Mesothelial cell of epicardium (in vitro differentiated cells): Measurements from ENCODE around the gene KEL. TPM values are rescaled to one million over a fixed set of nuclear protein-coding genes. Genes with fewer than 3 reads are reported as not detected.

Experiments used
- DNase-seq, 2 experiments: peaks; one replicate each; pipeline ENCODE4 v3.0.0; 2021; ENCODE audit warnings: low spot score in 2 of 2; ENCODE audit not compliant: unreplicated experiment in 2 of 2
- H3K27ac Mint-ChIP-seq: 2 replicates; pipeline ENCODE4 v1.8.0; 2021; ENCODE audit warnings: mixed read lengths
- H3K27me3 Mint-ChIP-seq: 2 replicates; pipeline ENCODE4 v1.8.0; 2021; ENCODE audit warnings: low read depth, mixed read lengths
- H3K36me3 Mint-ChIP-seq: 2 replicates; pipeline ENCODE4 v1.8.0; 2021; ENCODE audit warnings: mixed read lengths
- H3K4me1 Mint-ChIP-seq: 2 replicates; pipeline ENCODE4 v1.8.0; 2021; ENCODE audit warnings: mixed read lengths
- H3K4me3 Mint-ChIP-seq: 2 replicates; pipeline ENCODE4 v1.8.0; 2021; ENCODE audit warnings: mild to moderate bottlenecking, moderate library complexity, mixed read lengths
- H3K9me3 Mint-ChIP-seq: 2 replicates; pipeline ENCODE4 v1.8.0; 2021; ENCODE audit warnings: mixed read lengths
- total RNA-seq: library from RNA; stranded (reverse); gene quantifications from 3 replicates; pipeline ENCODE4 v1.2.1, GENCODE V29; 2021
- TF ChIP-seq, protein P1 (sequence below): fragments of 200-600 bp; sonication (generic); IDR thresholded peaks from one replicate; pipeline ENCODE4 v1.5.0; 2021; ENCODE audit warnings: antibody characterized with exemption; ENCODE audit not compliant: unreplicated experiment

Gene KEL
- total RNA-seq, 1 donor from 2014 or later = 2.3 TPM

- Mint-ChIP-seq H3K36me3 (peaks cover 2% of the 10 kb centered on the region), H3K27ac (no peak overlapping the region), H3K9me3 (peaks cover 8% of the 10 kb centered on the region), H3K4me3 (peak overlapping the region; percentile 53), H3K4me1 (peaks cover 3% of the 10 kb centered on the region), H3K27me3 (peaks cover 16% of the 10 kb centered on the region)
- no peak for DNase-seq
- TF ChIP-seq, protein P1, sequence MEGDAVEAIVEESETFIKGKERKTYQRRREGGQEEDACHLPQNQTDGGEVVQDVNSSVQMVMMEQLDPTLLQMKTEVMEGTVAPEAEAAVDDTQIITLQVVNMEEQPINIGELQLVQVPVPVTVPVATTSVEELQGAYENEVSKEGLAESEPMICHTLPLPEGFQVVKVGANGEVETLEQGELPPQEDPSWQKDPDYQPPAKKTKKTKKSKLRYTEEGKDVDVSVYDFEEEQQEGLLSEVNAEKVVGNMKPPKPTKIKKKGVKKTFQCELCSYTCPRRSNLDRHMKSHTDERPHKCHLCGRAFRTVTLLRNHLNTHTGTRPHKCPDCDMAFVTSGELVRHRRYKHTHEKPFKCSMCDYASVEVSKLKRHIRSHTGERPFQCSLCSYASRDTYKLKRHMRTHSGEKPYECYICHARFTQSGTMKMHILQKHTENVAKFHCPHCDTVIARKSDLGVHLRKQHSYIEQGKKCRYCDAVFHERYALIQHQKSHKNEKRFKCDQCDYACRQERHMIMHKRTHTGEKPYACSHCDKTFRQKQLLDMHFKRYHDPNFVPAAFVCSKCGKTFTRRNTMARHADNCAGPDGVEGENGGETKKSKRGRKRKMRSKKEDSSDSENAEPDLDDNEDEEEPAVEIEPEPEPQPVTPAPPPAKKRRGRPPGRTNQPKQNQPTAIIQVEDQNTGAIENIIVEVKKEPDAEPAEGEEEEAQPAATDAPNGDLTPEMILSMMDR = no peak
Measured at GRCh38 chr7:143002898-143003297, 40.7 kb upstream of the KEL start.

GRCh38 chr7:143002106-143002505 is 39.9 kb upstream of the KEL start:
- H3K27ac Mint-ChIP-seq = no peak overlapping the region
- TF ChIP-seq, protein P1 = no peak
- H3K4me1 Mint-ChIP-seq = peaks cover 2% of the 10 kb centered on the region
- no peak overlapping the region for H3K4me3 Mint-ChIP-seq
- DNase-seq = no peak
- peaks cover 8% of the 10 kb centered on the region for H3K9me3 Mint-ChIP-seq
- H3K36me3 Mint-ChIP-seq = peaks cover 2% of the 10 kb centered on the region
- H3K27me3 Mint-ChIP-seq = peaks cover 15% of the 10 kb centered on the region

DNA sequence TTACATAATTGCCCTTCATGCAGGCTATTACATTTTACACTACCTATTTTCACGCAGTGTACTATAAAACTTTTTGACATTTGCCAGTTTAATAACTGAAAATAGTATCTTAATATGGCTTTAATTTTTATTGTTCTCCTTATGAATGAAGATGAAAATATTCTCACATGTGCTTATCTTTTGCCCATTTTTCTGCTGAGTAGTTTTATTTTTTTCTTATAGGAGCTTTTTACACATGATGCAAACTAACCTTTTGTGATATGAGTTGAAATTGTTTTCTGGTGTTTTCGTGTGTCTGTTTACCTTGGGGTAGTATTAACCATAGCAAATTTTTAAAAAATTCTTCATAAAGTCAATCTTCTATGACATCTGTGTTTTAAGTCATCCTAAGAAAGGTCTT is 38.5 kb upstream of the KEL start:
- no peak overlapping the region for H3K4me3 Mint-ChIP-seq
- TF ChIP-seq, protein P1 = no peak
- no peak for DNase-seq
- H3K36me3 Mint-ChIP-seq = peaks cover 2% of the 10 kb centered on the region
- peaks cover 17% of the 10 kb centered on the region for H3K9me3 Mint-ChIP-seq
- peaks cover 2% of the 10 kb centered on the region for H3K4me1 Mint-ChIP-seq
- peaks cover 11% of the 10 kb centered on the region for H3K27me3 Mint-ChIP-seq
- no peak overlapping the region for H3K27ac Mint-ChIP-seq

GRCh38 chr7:142999793-143000192 is 37.6 kb upstream of the KEL start:
- Mint-ChIP-seq H3K36me3 (peaks cover 2% of the 10 kb centered on the region), H3K4me1 (peaks cover 2% of the 10 kb centered on the region), H3K27me3 (peaks cover 5% of the 10 kb centered on the region), H3K4me3 (no peak overlapping the region), H3K9me3 (peaks cover 23% of the 10 kb centered on the region), H3K27ac (no peak overlapping the region)
- DNase-seq = no peak
- TF ChIP-seq, protein P1 = no peak

- Mint-ChIP-seq H3K4me1 (peaks cover 2% of the 10 kb centered on the region), H3K36me3 (peaks cover 2% of the 10 kb centered on the region), H3K27me3 (no peaks in the 10 kb centered on the region), H3K4me3 (no peak overlapping the region), H3K9me3 (peaks cover 31% of the 10 kb centered on the region), H3K27ac (no peak overlapping the region)
- TF ChIP-seq, protein P1 = no peak
- no peak for DNase-seq
Measured at GRCh38 chr7:142998966-142999365, 36.8 kb upstream of the KEL start.

DNA sequence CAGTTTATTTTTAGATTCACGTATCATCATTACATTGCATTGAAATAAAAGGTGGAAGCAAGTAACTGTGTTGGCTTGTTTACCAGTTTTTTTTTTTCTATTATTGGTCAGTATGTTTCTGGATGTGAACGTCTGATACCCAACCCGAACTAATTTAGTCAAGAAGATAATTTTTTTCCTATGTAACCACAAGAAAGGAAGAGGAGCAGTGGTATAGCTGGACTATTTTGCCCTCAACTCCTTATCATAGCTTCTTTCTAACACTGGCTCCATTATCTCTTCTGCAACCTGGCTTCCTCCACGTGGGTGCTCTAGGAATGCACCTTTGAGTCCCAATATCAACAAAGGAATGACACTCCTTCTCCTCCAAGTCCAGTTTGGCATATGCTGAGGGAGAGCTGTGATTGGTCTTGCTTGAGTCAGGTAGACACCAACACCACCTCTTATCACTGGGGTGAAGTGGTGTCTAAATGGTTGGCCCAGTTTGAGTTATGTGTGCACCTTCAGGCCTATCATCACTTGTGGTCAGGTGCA is 35.4 kb upstream of the KEL start:
- TF ChIP-seq, protein P1 = no peak
- H3K27me3 Mint-ChIP-seq = no peaks in the 10 kb centered on the region
- no peak for DNase-seq
- no peaks in the 10 kb centered on the region for H3K36me3 Mint-ChIP-seq
- H3K9me3 Mint-ChIP-seq = peaks cover 38% of the 10 kb centered on the region
- no peak overlapping the region for H3K27ac Mint-ChIP-seq
- no peak overlapping the region for H3K4me3 Mint-ChIP-seq
- no peaks in the 10 kb centered on the region for H3K4me1 Mint-ChIP-seq
